AG10803 (cell line): ENCODE data around the gene GNAS.

Experiments used
- DNase-seq: peaks from one replicate; pipeline ENCODE4 v3.0.0; 2010; ENCODE audit warnings: low read depth
- H3K4me3 ChIP-seq: 2 replicates; pipeline ENCODE4 v1.5.1; 2011; ENCODE audit warnings: mild to moderate bottlenecking, low read length, control low read depth
- TF ChIP-seq, protein P1 (sequence below): conservative IDR thresholded peaks from 2 replicates; pipeline ENCODE4 v1.5.1; 2011; ENCODE audit warnings: mild to moderate bottlenecking, low read length, control low read depth, inconsistent platforms

GNAS gene

DNA sequence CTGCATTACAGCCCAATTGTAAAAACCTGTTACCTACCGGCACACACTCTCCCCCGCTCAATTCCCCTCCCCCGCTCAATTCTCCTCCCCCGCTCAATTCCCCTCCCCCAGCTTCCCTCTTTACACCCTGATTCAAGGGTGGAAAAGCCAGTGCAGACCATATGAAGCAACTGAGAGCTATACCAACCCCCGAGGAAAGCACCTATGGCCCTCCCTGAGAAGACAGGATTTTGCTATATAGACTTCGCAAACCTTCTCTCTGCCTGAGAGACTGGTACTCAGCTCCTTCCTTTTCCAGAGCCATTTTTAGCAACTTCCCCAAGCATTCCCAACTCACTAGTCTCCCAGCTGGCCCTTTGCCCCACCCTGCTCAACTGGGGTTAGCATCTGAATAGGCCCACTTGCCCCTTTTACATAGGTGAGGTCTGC is 9.4 kb upstream of the GNAS start:
- no peak for DNase-seq
- H3K4me3 ChIP-seq: no peak overlapping the region
- TF ChIP-seq, protein P1, sequence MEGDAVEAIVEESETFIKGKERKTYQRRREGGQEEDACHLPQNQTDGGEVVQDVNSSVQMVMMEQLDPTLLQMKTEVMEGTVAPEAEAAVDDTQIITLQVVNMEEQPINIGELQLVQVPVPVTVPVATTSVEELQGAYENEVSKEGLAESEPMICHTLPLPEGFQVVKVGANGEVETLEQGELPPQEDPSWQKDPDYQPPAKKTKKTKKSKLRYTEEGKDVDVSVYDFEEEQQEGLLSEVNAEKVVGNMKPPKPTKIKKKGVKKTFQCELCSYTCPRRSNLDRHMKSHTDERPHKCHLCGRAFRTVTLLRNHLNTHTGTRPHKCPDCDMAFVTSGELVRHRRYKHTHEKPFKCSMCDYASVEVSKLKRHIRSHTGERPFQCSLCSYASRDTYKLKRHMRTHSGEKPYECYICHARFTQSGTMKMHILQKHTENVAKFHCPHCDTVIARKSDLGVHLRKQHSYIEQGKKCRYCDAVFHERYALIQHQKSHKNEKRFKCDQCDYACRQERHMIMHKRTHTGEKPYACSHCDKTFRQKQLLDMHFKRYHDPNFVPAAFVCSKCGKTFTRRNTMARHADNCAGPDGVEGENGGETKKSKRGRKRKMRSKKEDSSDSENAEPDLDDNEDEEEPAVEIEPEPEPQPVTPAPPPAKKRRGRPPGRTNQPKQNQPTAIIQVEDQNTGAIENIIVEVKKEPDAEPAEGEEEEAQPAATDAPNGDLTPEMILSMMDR: no peak

DNA sequence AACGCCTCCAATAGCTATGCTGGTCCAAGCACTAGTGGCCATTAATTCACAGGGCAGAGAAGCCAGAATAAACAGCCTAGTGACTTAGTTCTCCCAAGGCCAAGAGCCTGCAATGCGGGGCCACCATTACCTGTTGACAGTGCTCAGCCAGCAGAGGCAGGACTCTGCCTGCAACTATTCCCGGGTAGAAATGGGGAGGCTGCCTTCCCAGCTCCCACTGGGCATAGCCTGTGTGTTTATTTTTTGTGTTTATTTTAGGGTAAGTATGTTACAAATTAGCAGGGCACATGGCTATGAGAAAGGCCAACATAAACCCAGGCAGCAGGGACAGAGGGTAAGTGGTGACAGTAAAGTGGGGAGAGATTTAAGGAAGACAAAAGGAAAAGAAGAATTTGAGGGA is 6.8 kb upstream of the GNAS start:
- no peak for DNase-seq
- no peak overlapping the region for H3K4me3 ChIP-seq
- TF ChIP-seq, protein P1: no peak

DNA sequence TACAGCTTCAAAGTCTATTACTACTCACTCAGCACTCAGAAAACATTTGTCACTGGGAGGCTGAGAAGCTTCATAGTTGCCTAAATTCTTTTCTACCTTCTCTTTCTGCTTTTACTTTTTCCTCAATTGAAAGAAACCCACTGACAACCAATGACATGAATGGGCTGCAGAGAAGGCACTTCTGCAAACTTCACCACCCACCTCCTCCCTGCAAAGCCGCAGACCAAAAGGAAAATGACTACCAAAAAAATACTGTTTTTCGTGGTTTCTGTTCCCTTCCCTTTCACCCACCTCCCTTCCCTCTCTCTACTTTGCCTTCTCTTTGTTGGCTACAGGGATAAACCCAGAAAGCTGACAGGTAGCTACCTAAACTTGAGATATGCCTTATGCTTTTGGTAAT is 5.1 kb upstream of the GNAS start:
- H3K4me3 ChIP-seq: no peak overlapping the region
- TF ChIP-seq, protein P1: no peak
- DNase-seq: no peak

DNA sequence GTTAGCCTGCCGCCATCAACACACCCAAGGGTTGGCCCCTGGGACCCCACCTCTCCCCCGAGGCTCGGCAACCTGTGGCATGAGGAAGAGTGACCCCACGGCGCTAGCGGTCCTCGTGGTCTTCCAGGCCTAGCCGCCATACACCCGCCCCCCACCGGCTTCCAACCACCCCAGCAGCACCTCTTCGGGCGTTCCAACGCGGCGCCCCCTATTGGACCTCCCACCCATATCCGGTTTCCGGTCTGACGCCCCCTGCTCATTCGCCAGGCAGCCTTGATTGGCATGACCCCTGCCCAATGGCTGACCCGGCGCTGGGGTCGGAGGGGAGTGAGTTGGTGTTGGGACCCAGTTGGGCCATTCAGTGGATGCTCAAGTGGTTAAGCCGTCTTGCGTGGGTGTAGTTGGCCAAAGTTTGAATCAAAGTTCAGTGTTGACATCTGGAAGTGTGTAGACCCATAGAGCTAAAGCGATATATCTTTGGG is 1.8 kb upstream of the GNAS start, which contains the start of gene GNAS-AS1:
GNAS-AS1 (minus strand) TSS at position 210 of the 482 bp plus-strand sequence.
- peak; percentile 92 for DNase-seq
- peak within 1 kb of the TSS; percentile 76 for H3K4me3 ChIP-seq
- TF ChIP-seq, protein P1: 0 out of 2 replicates have a peak, but pooled peaks have one; percentile 5

DNA sequence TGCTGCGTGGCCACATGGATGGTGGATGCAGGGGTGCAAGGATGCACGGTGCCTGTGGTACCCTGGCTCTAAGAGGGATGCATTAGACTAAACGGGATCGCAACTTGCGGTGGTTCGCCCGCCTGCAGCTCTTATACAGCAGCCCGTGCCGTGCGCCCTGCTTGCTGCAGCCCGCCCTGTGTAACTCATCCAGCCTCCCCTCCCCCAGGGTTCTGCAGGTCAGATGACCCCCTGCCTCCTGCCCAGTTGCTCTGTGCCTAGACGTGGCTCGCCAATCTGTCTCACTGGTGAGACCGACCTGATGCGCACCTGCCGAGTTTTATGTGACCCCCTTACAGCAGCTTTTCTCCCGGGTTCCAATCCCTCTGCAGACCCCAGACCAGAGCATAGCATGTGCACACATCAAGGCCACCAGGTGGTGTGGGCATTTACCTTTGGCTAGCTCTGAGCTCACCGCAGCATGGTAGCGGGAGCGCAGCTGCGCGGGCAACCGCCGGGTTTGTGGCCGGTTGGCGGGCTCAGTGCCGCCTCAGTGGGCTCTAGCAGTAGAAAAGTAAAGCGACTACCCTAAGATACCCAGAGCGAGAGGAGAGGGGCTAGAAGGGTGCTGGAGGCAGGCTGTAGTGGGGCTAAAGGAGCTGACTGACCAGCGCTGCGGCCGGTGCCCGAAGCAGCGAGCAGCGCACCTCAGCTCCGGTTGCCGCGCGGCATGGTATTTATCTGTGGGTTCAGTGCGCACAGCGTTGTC is 1.1 kb upstream of the GNAS start:
- no peak for DNase-seq
- H3K4me3 ChIP-seq: peak overlapping the region; percentile 76

DNA sequence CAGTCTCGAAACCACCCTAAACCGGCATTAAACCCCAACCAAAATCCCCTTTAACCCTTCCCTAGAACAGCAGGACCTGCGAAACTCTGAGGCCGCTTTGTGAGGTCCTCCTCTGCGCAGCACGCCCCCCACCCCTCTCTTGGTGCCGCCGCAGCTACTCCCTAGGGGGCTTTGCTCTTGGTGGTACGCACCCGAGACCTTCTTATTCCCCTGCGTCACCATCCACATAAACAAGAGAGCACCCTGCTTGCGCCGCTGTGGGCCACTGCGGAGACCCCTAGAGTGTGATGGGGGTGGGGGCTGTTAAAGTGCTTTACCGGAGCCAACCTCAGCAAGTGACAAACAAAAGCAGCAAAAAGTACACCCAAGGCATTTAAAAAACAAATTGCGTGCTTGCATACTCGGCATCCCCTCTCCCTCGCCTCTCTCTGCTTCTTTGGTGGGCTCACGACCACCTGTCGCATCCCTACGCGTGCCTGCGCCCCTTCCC is 502 bp upstream of the GNAS start:
- TF ChIP-seq, protein P1: no peak
- no peak for DNase-seq
- peak overlapping the region; percentile 76 for H3K4me3 ChIP-seq

More for the DNA sequence above, 1.1 kb upstream of the GNAS start:
- TF ChIP-seq, protein P1: no peak

DNA sequence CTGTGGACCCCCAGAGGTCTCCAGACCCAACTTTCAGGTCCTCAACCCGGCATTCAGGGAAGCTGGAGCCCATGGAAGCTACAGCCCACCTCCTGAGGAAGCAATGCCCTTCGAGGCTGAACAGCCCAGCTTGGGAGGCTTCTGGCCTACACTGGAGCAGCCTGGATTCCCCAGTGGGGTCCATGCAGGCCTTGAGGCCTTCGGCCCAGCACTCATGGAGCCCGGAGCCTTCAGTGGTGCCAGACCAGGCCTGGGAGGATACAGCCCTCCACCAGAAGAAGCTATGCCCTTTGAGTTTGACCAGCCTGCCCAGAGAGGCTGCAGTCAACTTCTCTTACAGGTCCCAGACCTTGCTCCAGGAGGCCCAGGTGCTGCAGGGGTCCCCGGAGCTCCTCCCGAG is 950 bp downstream of the GNAS start:
- no peak overlapping the region for H3K4me3 ChIP-seq

More for the DNA sequence above, 950 bp downstream of the GNAS start:
- no peak for DNase-seq
- TF ChIP-seq, protein P1: no peak
